H1 (cell line): ENCODE results near the gene NFIA. TPM values are rescaled to one million over a fixed set of nuclear protein-coding genes. Genes with fewer than 3 reads are reported as not detected.

Source experiments
- PHF8 ChIP-seq: fragments of 200-600 bp; sonication (generic); conservative IDR thresholded peaks from 2 replicates; pipeline ENCODE4 v1.7.1; 2012; ENCODE audit warnings: low read depth, mild to moderate bottlenecking, inconsistent platforms, low read length, moderate library complexity
- polyA plus RNA-seq, 7 experiments: library from polyadenylated mRNA; depleted of rRNA in 3 of 7; stranded (reverse) in 5 of 7; unstranded in 2 of 7; fragments of >200 nt in 5 of 7; fragments of 200-250 nt in 2 of 7; gene quantifications; 1 replicate in 5 of 7; 2 replicates in 1 of 7; 4 replicates in 1 of 7; pipeline versions ENCODE4 v1.2.1 to v1.2.3, GENCODE V29; 2011 to 2013; ENCODE audit warnings: missing spikeins in 2 of 7, mixed read lengths in 2 of 7
- total RNA-seq: library from RNA; stranded (reverse); fragmentation: NEBNext Ultra II Directional; extraction: Animal tissue kit (Norgen Biotek cat#: 25700); gene quantifications from 2 replicates; pipeline ENCODE4 v1.2.1, GENCODE V29; 2021
- TF ChIP-seq, protein P1 (sequence below), 3 experiments: IDR thresholded peaks; 1 replicate in 2 of 3; 2 replicates in 1 of 3; pipeline versions ENCODE4 v1.5.1 to v1.6.1; 2011; ENCODE audit warnings: low read length in 3 of 3, mild to moderate bottlenecking in 3 of 3, inconsistent platforms in 2 of 3, low read depth in 1 of 3, moderate library complexity in 1 of 3; ENCODE audit not compliant: insufficient read depth in 1 of 3; ENCODE audit errors: control extremely low read depth in 1 of 3

The NFIA gene
- total and polyA plus RNA-seq, 2 of the 8 experiments (the other 6 are each of a cell fraction or from before 2014, with no cell fraction given) = 1.8 to 2.3 TPM

DNA sequence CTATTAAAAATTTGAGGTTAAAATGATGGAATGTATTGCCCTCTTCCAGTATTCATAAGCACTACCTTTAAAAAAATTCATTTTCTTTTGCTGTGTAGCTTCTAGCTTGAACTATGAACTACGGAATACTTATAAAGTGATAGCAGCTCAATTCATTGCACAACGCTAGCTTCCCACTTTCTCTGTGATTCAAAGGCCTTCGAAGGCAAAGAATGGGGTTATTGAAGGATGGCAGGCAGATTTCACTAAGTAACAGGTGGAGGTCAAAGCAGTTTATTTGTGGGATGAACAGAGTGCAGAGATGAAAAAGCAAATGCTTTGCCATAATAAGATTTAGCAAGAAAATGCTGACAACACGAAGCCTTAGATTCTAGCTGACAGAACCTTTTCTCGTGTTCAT lies 290.6 kb downstream of the NFIA start (continued):
- TF ChIP-seq PHF8 = no peak
- TF ChIP-seq, protein P1, sequence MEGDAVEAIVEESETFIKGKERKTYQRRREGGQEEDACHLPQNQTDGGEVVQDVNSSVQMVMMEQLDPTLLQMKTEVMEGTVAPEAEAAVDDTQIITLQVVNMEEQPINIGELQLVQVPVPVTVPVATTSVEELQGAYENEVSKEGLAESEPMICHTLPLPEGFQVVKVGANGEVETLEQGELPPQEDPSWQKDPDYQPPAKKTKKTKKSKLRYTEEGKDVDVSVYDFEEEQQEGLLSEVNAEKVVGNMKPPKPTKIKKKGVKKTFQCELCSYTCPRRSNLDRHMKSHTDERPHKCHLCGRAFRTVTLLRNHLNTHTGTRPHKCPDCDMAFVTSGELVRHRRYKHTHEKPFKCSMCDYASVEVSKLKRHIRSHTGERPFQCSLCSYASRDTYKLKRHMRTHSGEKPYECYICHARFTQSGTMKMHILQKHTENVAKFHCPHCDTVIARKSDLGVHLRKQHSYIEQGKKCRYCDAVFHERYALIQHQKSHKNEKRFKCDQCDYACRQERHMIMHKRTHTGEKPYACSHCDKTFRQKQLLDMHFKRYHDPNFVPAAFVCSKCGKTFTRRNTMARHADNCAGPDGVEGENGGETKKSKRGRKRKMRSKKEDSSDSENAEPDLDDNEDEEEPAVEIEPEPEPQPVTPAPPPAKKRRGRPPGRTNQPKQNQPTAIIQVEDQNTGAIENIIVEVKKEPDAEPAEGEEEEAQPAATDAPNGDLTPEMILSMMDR (IDR thresholded peaks at IDR 0.05; ENCODE audit: control extremely low read depth in 1 of 3, insufficient read depth in 1 of 3, low read depth in 1 of 3, low read length in 3 of 3) = no peak
